T-helper 2 cell (primary cell): ENCODE data around the gene PAQR5.
"Not testable (repeated sequence)": the region's sequence is repeated elsewhere in the genome, so short reads cannot be mapped to it uniquely, and the experiment has no call there.

Experiments
- DNase-seq, 5 experiments: peaks; one replicate each; pipeline versions ENCODE4 v3.0.0 to v3.0.0-alpha.2; 2012 to 2022

Gene PAQR5

GRCh38 chr15:69293741-69294615 lies 4.7 kb upstream of the PAQR5 start:
- DNase-seq = no peak

GRCh38 chr15:69296606-69297005 lies 2.1 kb upstream of the PAQR5 start:
- DNase-seq = no peak

GRCh38 chr15:69297642-69298353 lies 914 bp upstream of the PAQR5 start:
- DNase-seq = peak in 1 of 5 experiments; percentile 4

- DNase-seq = no peak
Observed at GRCh38 chr15:69298354-69298696, 387 bp upstream of the PAQR5 start.

GRCh38 chr15:69299451-69299886 lies 757 bp downstream of the PAQR5 start:
- DNase-seq = no peak

GRCh38 chr15:69299943-69300588 lies 1.4 kb downstream of the PAQR5 start:
- no peak for DNase-seq

GRCh38 chr15:69301101-69301500 lies 2.4 kb downstream of the PAQR5 start:
- not testable (repeated sequence) for DNase-seq

GRCh38 chr15:69302087-69302486 lies 3.4 kb downstream of the PAQR5 start:
- DNase-seq = not testable (repeated sequence)

- DNase-seq = no peak
Observed at GRCh38 chr15:69302929-69303328, 4.2 kb downstream of the PAQR5 start.

GRCh38 chr15:69303337-69304181 lies 4.8 kb downstream of the PAQR5 start:
- DNase-seq = no peak

- DNase-seq = no peak
Observed at GRCh38 chr15:69304182-69304545, 5.5 kb downstream of the PAQR5 start.

GRCh38 chr15:69305204-69305931 lies 6.7 kb downstream of the PAQR5 start:
- no peak for DNase-seq

GRCh38 chr15:69305933-69306568 lies 7.3 kb downstream of the PAQR5 start:
- no peak for DNase-seq

- no peak for DNase-seq
Observed at GRCh38 chr15:69307939-69308338, 9.2 kb downstream of the PAQR5 start.

- DNase-seq = no peak
Observed at GRCh38 chr15:69308949-69309348, 10.2 kb downstream of the PAQR5 start.

- no peak for DNase-seq
Observed at GRCh38 chr15:69311319-69311721, 12.6 kb downstream of the PAQR5 start.

GRCh38 chr15:69313432-69314000 lies 14.8 kb downstream of the PAQR5 start:
- DNase-seq = no peak

- no peak for DNase-seq
Observed at GRCh38 chr15:69314131-69314530, 15.4 kb downstream of the PAQR5 start.

GRCh38 chr15:69314736-69315135 lies 16.0 kb downstream of the PAQR5 start:
- no peak for DNase-seq

- no peak for DNase-seq
Observed at GRCh38 chr15:69315402-69316110, 16.8 kb downstream of the PAQR5 start.
